GM12878 (cell line): Measurements from ENCODE around the gene PPA1. TPM values are rescaled to one million over a fixed set of nuclear protein-coding genes. Genes with fewer than 3 reads are reported as not detected.

Experiments used
- ATAC-seq: fragments of 200-7000 bp; cut with Tn5 transposase; 3 replicates; pipeline ENCODE4 v1.9.1; 2020; ENCODE audit warnings: mild to moderate bottlenecking, moderate library complexity
- Bru-seq: library from RNA; stranded (reverse); fragments of 400-500 nt; gene quantifications from one replicate; lab custom pipeline; 2021; lab: Mats Ljungman, UMichigan
- BruChase-seq, 2 experiments: library from RNA; stranded (reverse); fragments of 400-500 nt; gene quantifications; one replicate each; lab custom pipeline; 2021; lab: Mats Ljungman, UMichigan
- BruUV-seq: library from RNA; stranded (reverse); fragments of 400-500 nt; replicated peaks from 2 replicates; lab custom pipeline; 2021; lab: Mats Ljungman, UMichigan
- CTCF ChIA-PET: fragments of 300-600 bp; sonication (Branson Sonifier 250); formaldehyde crosslinking; extraction: SDS; loops from one replicate; lab custom pipeline; 2021; ENCODE audit warnings: inconsistent platforms; lab: Yijun Ruan, JAX
- POLR2A ChIA-PET: fragments of 350-600 bp; formaldehyde crosslinking; extraction: SDS; loops from one replicate; lab custom pipeline; 2021; ENCODE audit warnings: inconsistent platforms; lab: Charles Lee
- RAD21 ChIA-PET: fragments of 300-600 bp; sonication (Branson Sonifier 250); formaldehyde crosslinking; loops from one replicate; lab custom pipeline; 2023; ENCODE audit warnings: antibody characterized with exemption; ENCODE audit not compliant: unreplicated experiment; lab: Charles Lee
- SMC1A ChIA-PET: fragments of 300-600 bp; sonication (Branson Sonifier 250); formaldehyde crosslinking; loops from one replicate; lab custom pipeline; 2023; ENCODE audit not compliant: unreplicated experiment, uncharacterized antibody; lab: Charles Lee
- DNase-seq: peaks from one replicate; pipeline ENCODE4 v3.0.0-alpha.2; 2011; ENCODE audit warnings: low read depth, low spot score
- FAIRE-seq: peaks from 3 replicates; lab custom pipeline; 2011; peaks lifted over from hg19 to GRCh38; lab: Jason Lieb, UNC
- H2AFZ ChIP-seq: 2 replicates; pipeline ENCODE4 v1.6.0; 2011; ENCODE audit warnings: low read depth, low read length, control low read depth; ENCODE audit not compliant: control insufficient read depth
- H3K27ac ChIP-seq: 2 replicates; pipeline ENCODE4 v1.5.1; 2011; ENCODE audit warnings: control low read depth; ENCODE audit not compliant: control insufficient read depth, insufficient read depth
- H3K27me3 ChIP-seq, 2 experiments: replicated peaks in 1 of 2; 2 replicates each; pipeline versions ENCODE4 v1.6.0 to v1.6.1; 2011; ENCODE audit warnings: low read length in 1 of 2; ENCODE audit not compliant: control insufficient read depth in 2 of 2, insufficient read depth in 2 of 2
- H3K36me3 ChIP-seq, 2 experiments: 2 replicates each; pipeline ENCODE4 v1.5.1; 2011; ENCODE audit warnings: low read length in 1 of 2; ENCODE audit not compliant: control insufficient read depth in 2 of 2, insufficient read depth in 2 of 2
- H3K4me1 ChIP-seq: 2 replicates; pipeline ENCODE4 v1.6.1; 2011; ENCODE audit warnings: mild to moderate bottlenecking, low read length, moderate library complexity, mixed read lengths; ENCODE audit not compliant: control insufficient read depth, insufficient read depth
- H3K4me2 ChIP-seq: 2 replicates; pipeline ENCODE4 v1.6.0; 2011; ENCODE audit warnings: control low read depth; ENCODE audit not compliant: control insufficient read depth, insufficient read depth
- H3K4me3 ChIP-seq: fragments of 200-600 bp; sonication (generic); 2 replicates; pipeline ENCODE4 v1.5.1; 2016
- H3K79me2 ChIP-seq: 2 replicates; pipeline ENCODE4 v1.6.0; 2011; ENCODE audit warnings: low read length; ENCODE audit not compliant: control insufficient read depth, insufficient read depth
- H3K9ac ChIP-seq: 2 replicates; pipeline ENCODE4 v1.8.0; 2011; ENCODE audit warnings: low read length, control low read depth, mixed read lengths; ENCODE audit not compliant: control insufficient read depth, insufficient read depth
- H3K9me3 ChIP-seq: replicated peaks from 3 replicates; pipeline ENCODE4 v1.5.1; 2011; ENCODE audit warnings: mild to moderate bottlenecking, low read length; ENCODE audit not compliant: control insufficient read depth, insufficient read depth
- H4K20me1 ChIP-seq: 2 replicates; pipeline ENCODE4 v1.6.0; 2011; ENCODE audit not compliant: control insufficient read depth, insufficient read depth
- CHD4 ChIP-seq: fragments of 200-600 bp; sonication (generic); IDR thresholded peaks from 2 replicates; pipeline ENCODE4 v1.6.1; 2016; ENCODE audit warnings: mild to moderate bottlenecking
- WGBS: methylation state at CpG from one replicate; pipeline ENCODE4 v1.1.6; 2016; ENCODE audit warnings: low lambda C conversion rate; ENCODE audit not compliant: insufficient replicate concordance, insufficient coverage; ENCODE audit errors: missing lambda C conversion rate; 5-methylcytosine and 5-hydroxymethylcytosine counted together
- in situ Hi-C: fragments of 300-500 bp; cut with MboI; formaldehyde crosslinking; loops from 9 replicates; pipeline ENCODE4 v1.14.3; 2018; ENCODE audit warnings: mixed read lengths
- intact Hi-C: fragments of 100-400 bp; cut with micrococcal nuclease; formaldehyde crosslinking; loops from one replicate; pipeline ENCODE4 v1.14.2; 2022; ENCODE audit not compliant: unreplicated experiment
- long read RNA-seq, 2 experiments: library from polyadenylated mRNA; unstranded; transcript quantifications; one replicate each; pipeline ENCODE4 v2.0.0, GENCODE V29; 2019 to 2020
- polyA minus RNA-seq, 3 experiments: library from RNA; depleted of rRNA, polyadenylated mRNA; stranded (reverse); fragments of >200 nt; gene quantifications; 2 replicates each; pipeline ENCODE4 v1.2.3, GENCODE V29; 2011
- polyA plus RNA-seq, 11 experiments: library from polyadenylated mRNA; depleted of rRNA in 4 of 11; unstranded in 6 of 11; stranded (reverse) in 5 of 11; fragments of >200 nt; fragmentation: Nextera tagmentation in 4 of 11; fragmentation: Illumina TruSeq in 1 of 11; extraction: Ambion mirVana in 4 of 11; extraction: Trizol in 1 of 11; gene quantifications; 1 replicate in 1 of 11; 2 replicates in 10 of 11; pipeline versions ENCODE4 v1.2.1 to v1.2.3, GENCODE V29; 2011 to 2016; ENCODE audit warnings: inconsistent platforms in 2 of 11, missing spikeins in 2 of 11, low read depth in 1 of 11
- total RNA-seq, 4 experiments: library from RNA; depleted of rRNA in 3 of 4; stranded (reverse); fragments of >200 nt in 3 of 4; fragmentation: Illumina TruSeq in 1 of 4; extraction: Trizol in 1 of 4; gene quantifications; 2 replicates each; pipeline versions ENCODE4 v1.2.1 to v1.2.3, GENCODE V29; 2013 to 2021
- TF ChIP-seq, protein P1 (sequence below): IDR thresholded peaks from 2 replicates; pipeline ENCODE4 v1.6.1; 2012; ENCODE audit warnings: low read depth, low read length, improper control_type of control experiment
- TF ChIP-seq, protein P2 (sequence below): IDR thresholded peaks from 2 replicates; pipeline ENCODE4 v1.6.1; 2011; ENCODE audit warnings: mild to moderate bottlenecking, low read depth, low read length, moderate library complexity; ENCODE audit not compliant: insufficient replicate concordance
- TF ChIP-seq, protein P3 (sequence below): IDR thresholded peaks from 2 replicates; pipeline ENCODE4 v1.6.1; 2012; ENCODE audit warnings: low read depth, low read length, improper control_type of control experiment
- TF ChIP-seq, protein P4 (sequence below): IDR thresholded peaks from 2 replicates; pipeline ENCODE4 v1.6.1; 2011; ENCODE audit warnings: borderline replicate concordance, low read depth, mild to moderate bottlenecking, moderate library complexity, mixed read lengths, low read length; ENCODE audit not compliant: insufficient read depth; ENCODE audit errors: extremely low read length
- TF ChIP-seq, protein P5 (sequence below): IDR thresholded peaks from 2 replicates; pipeline ENCODE4 v1.6.1; 2012; ENCODE audit warnings: improper control_type of control experiment, low read depth, low read length; ENCODE audit not compliant: insufficient replicate concordance

The PPA1 gene
- total RNA-seq (2013; cell fraction: nucleolus; rRNA removed), result 131 and 145 TPM in 2 replicates
- total RNA-seq (2014; rRNA removed) (297 and 344 TPM in 2 replicates), total RNA-seq (2014; rRNA removed; fragmentation: Illumina TruSeq; extraction: Trizol) (334 and 338 TPM in 2 replicates), total RNA-seq (2021) (254 and 260 TPM in 2 replicates), polyA plus RNA-seq (2011; rRNA removed) (452 and 655 TPM in 2 replicates), polyA plus RNA-seq (2014; fragmentation: Illumina TruSeq; extraction: Trizol) (296 and 362 TPM in 2 replicates), polyA plus RNA-seq (2014; fragmentation: Nextera tagmentation; extraction: Ambion mirVana) (100 to 1,000 TPM; 224 to 386 TPM), polyA plus RNA-seq (2014; rRNA removed) (346 and 396 TPM in 2 replicates), polyA plus RNA-seq (2016; fragmentation: Nextera tagmentation; extraction: Ambion mirVana) (100 to 1,000 TPM; 353 to 365 TPM), polyA minus RNA-seq (2011; rRNA and poly(A)+ RNA removed) (181 and 246 TPM in 2 replicates), Bru-seq, nascent RNA (percentile 90 among the genes with signal in this experiment), BruChase-seq, experiment 1, labeled RNA remaining after a 6-hour chase (percentile 89 among the genes with signal in this experiment), BruChase-seq, experiment 2, labeled RNA remaining after a 2-hour chase (percentile 82 among the genes with signal in this experiment)
- polyA plus RNA-seq (2011; ENCODE audit: low read depth), result 197 TPM
- 191 and 218 TPM in 2 replicates for polyA plus RNA-seq (2011; cell fraction: cytosol; rRNA removed)
- polyA plus RNA-seq (2011; cell fraction: nucleus; rRNA removed), result 159 and 213 TPM in 2 replicates
- polyA plus RNA-seq (2012), result 207 and 266 TPM in 2 replicates
- 70.8 and 76.2 TPM in 2 replicates for polyA minus RNA-seq (2011; cell fraction: cytosol; rRNA and poly(A)+ RNA removed)
- 44.1 and 89.6 TPM in 2 replicates for polyA minus RNA-seq (2011; cell fraction: nucleus; rRNA and poly(A)+ RNA removed)
- long read RNA-seq, experiment 1, transcript PPA1-202 (11 exons, 1,295 nt), result major isoform, 430 of 450 reads
- long read RNA-seq, experiment 1, partial matches to known transcripts, result 6 of 450 reads
- long read RNA-seq, experiment 1, other reads (novel, unspliced or antisense), result 14 of 450 reads
- long read RNA-seq, experiment 2, transcript PPA1-202 (11 exons, 1,295 nt), result major isoform, 2,551 of 2,612 reads
- long read RNA-seq, experiment 2, partial matches to known transcripts, result 24 of 2,612 reads
- long read RNA-seq, experiment 2, other reads (novel, unspliced or antisense), result 37 of 2,612 reads

DNA sequence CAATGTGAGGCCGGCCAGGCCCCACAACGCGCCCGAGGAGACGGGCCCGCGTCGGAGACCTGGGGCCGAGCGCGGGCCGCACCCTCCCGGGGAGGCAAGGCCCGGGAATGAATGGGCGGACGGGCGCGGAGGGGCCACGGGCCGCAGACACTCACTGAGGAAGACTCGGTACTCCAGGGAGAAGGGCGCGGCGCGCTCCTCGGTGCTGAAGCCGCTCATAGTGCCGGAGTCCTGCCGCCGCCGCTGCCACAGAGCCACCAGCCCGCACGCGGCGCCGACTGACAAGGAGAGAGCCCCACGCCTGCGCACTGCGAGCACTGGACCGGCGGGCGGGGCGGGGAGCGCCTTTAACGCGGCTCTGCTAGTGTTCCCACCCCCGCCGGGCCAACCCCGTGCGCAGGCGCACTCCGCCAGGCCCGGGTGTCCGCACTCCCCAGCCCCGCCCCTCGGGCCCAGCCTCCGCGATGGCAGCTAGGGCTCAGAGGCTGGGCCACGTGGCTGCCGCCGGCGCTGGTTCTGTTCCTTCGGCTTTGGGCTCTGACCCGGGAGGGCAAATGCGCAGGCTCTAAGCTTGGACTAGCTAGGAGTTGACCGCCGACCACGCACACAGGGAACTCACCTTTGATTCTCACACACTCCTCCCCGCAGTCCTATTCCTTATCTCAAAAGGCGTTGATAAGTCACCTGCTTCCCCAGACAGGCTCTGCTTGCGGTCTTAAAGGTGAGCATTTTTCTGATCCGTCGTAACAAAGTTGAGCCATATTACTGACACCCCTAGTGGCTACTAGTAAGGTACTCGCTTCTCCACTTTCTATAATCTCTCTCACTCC lies at the start of gene PPA1:
Gene PPA1, minus strand, starts transcription at position 321 of the 830 bp plus-strand sequence. Its CDS starts 102 bp downstream, at position 219.
- H3K4me3 ChIP-seq, result peak within 1 kb of the TSS; percentile 93
- BruUV-seq, result no TSS peak
- no peaks in the 10 kb centered on the region for H3K27me3 ChIP-seq
- in situ Hi-C loops (no loop called here), intact Hi-C loops (loop anchor here (5.0 kb wide), 1 partner anchor 39 kb away; no protein-coding TSS in a partner anchor)
- peak within 1 kb of the TSS; percentile 94 for H2AFZ ChIP-seq
- ChIA-PET CTCF (interaction anchor here (0.6 to 4.3 kb wide), 13 partner anchors 10 to 131 kb away, joined by 3 to 56 read pairs (median 5); no protein-coding TSS in a partner anchor), POLR2A (interaction anchor here (0.5 to 4.3 kb wide), 13 partner anchors 10 to 221 kb away, joined by 3 to 24 read pairs (median 4); partner anchors contain the start of genes SAR1A and TYSND1), SMC1A (interaction anchor here (0.6 to 3.5 kb wide), 13 partner anchors 11 to 141 kb away, joined by 3 to 48 read pairs (median 8); no protein-coding TSS in a partner anchor), RAD21 (interaction anchor here (2.7 to 18.9 kb wide), 6 partner anchors 11 to 128 kb away, joined by 7 to 675 read pairs (median 16); partner anchors contain the start of gene TYSND1)
- H3K4me1 ChIP-seq, result no peaks in the 10 kb centered on the region
- no peaks in the 10 kb centered on the region for H4K20me1 ChIP-seq
- peak; percentile 80 for DNase-seq
- peak within 1 kb of the TSS; percentile 92 for H3K4me2 ChIP-seq
- under 1% methylated on average over 53 of the region's 74 CpGs for WGBS
- peak; percentile 93 for FAIRE-seq
- peaks cover 0 to 11% of the 10 kb centered on the region in 2 experiments; a peak in 2 of 4 replicates for H3K36me3 ChIP-seq
- peak; percentile 92 for ATAC-seq
- H3K9ac ChIP-seq, result peak within 1 kb of the TSS; percentile 90
- no peaks in the 10 kb centered on the region for H3K9me3 ChIP-seq
- H3K27ac ChIP-seq, result peak within 1 kb of the TSS; percentile 76
- H3K79me2 ChIP-seq, result peaks cover 49% of the 10 kb centered on the region
- TF ChIP-seq, protein P1, sequence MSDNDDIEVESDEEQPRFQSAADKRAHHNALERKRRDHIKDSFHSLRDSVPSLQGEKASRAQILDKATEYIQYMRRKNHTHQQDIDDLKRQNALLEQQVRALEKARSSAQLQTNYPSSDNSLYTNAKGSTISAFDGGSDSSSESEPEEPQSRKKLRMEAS, result peak; percentile 95
- TF ChIP-seq, protein P2, sequence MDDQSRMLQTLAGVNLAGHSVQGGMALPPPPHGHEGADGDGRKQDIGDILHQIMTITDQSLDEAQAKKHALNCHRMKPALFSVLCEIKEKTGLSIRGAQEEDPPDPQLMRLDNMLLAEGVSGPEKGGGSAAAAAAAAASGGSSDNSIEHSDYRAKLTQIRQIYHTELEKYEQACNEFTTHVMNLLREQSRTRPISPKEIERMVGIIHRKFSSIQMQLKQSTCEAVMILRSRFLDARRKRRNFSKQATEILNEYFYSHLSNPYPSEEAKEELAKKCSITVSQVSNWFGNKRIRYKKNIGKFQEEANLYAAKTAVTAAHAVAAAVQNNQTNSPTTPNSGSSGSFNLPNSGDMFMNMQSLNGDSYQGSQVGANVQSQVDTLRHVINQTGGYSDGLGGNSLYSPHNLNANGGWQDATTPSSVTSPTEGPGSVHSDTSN, result no peak
- TF ChIP-seq CHD4, result no peak
- TF ChIP-seq, protein P3, sequence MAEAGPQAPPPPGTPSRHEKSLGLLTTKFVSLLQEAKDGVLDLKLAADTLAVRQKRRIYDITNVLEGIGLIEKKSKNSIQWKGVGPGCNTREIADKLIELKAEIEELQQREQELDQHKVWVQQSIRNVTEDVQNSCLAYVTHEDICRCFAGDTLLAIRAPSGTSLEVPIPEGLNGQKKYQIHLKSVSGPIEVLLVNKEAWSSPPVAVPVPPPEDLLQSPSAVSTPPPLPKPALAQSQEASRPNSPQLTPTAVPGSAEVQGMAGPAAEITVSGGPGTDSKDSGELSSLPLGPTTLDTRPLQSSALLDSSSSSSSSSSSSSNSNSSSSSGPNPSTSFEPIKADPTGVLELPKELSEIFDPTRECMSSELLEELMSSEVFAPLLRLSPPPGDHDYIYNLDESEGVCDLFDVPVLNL, result 0 out of 2 replicates have a peak, but pooled peaks have one; percentile 13
- TF ChIP-seq, protein P4, sequence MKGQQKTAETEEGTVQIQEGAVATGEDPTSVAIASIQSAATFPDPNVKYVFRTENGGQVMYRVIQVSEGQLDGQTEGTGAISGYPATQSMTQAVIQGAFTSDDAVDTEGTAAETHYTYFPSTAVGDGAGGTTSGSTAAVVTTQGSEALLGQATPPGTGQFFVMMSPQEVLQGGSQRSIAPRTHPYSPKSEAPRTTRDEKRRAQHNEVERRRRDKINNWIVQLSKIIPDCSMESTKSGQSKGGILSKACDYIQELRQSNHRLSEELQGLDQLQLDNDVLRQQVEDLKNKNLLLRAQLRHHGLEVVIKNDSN, result peak; percentile 84
- TF ChIP-seq, protein P5, sequence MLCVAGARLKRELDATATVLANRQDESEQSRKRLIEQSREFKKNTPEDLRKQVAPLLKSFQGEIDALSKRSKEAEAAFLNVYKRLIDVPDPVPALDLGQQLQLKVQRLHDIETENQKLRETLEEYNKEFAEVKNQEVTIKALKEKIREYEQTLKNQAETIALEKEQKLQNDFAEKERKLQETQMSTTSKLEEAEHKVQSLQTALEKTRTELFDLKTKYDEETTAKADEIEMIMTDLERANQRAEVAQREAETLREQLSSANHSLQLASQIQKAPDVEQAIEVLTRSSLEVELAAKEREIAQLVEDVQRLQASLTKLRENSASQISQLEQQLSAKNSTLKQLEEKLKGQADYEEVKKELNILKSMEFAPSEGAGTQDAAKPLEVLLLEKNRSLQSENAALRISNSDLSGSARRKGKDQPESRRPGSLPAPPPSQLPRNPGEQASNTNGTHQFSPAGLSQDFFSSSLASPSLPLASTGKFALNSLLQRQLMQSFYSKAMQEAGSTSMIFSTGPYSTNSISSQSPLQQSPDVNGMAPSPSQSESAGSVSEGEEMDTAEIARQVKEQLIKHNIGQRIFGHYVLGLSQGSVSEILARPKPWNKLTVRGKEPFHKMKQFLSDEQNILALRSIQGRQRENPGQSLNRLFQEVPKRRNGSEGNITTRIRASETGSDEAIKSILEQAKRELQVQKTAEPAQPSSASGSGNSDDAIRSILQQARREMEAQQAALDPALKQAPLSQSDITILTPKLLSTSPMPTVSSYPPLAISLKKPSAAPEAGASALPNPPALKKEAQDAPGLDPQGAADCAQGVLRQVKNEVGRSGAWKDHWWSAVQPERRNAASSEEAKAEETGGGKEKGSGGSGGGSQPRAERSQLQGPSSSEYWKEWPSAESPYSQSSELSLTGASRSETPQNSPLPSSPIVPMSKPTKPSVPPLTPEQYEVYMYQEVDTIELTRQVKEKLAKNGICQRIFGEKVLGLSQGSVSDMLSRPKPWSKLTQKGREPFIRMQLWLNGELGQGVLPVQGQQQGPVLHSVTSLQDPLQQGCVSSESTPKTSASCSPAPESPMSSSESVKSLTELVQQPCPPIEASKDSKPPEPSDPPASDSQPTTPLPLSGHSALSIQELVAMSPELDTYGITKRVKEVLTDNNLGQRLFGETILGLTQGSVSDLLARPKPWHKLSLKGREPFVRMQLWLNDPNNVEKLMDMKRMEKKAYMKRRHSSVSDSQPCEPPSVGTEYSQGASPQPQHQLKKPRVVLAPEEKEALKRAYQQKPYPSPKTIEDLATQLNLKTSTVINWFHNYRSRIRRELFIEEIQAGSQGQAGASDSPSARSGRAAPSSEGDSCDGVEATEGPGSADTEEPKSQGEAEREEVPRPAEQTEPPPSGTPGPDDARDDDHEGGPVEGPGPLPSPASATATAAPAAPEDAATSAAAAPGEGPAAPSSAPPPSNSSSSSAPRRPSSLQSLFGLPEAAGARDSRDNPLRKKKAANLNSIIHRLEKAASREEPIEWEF, result no peak
